Activated CD4-positive, CD25-positive, alpha-beta regulatory T cell treated with anti-CD3 and anti-CD28 coated beads, Interleukin-2, amount 50 U/mL, for 72 hours (primary cell): ENCODE measurements around the gene CATSPERB.
"Not testable (repeated sequence)": the region's sequence is repeated elsewhere in the genome, so short reads cannot be mapped to it uniquely, and the experiment has no call there.

Source experiments
- DNase-seq: peaks from one replicate; pipeline ENCODE4 v3.0.0; 2021

The CATSPERB gene

GRCh38 chr14:91731986-91732385, at the start of gene CATSPERB:
Gene CATSPERB (minus strand): TSS chr14:91732086. CDS start chr14:91729479, 2,607 bp downstream.
- DNase-seq: no peak

GRCh38 chr14:91780452-91780851, 48.6 kb upstream of the CATSPERB start:
- no peak for DNase-seq

- no peak for DNase-seq
These were observed 46.3 kb upstream of the CATSPERB start for GRCh38 chr14:91778217-91778616.

- DNase-seq: no peak
These were observed 42.5 kb upstream of the CATSPERB start for GRCh38 chr14:91774140-91775096.

GRCh38 chr14:91770185-91770584, 38.3 kb upstream of the CATSPERB start:
- no peak for DNase-seq

GRCh38 chr14:91755570-91756295, 23.8 kb upstream of the CATSPERB start:
- no peak for DNase-seq

GRCh38 chr14:91754819-91755218, 22.9 kb upstream of the CATSPERB start:
- DNase-seq: no peak

GRCh38 chr14:91754185-91754584, 22.3 kb upstream of the CATSPERB start:
- DNase-seq: no peak

GRCh38 chr14:91753501-91754128, 21.7 kb upstream of the CATSPERB start:
- DNase-seq: no peak

- DNase-seq: no peak
These were observed 21.1 kb upstream of the CATSPERB start for GRCh38 chr14:91752961-91753360.

GRCh38 chr14:91751719-91752118, 19.8 kb upstream of the CATSPERB start:
- no peak for DNase-seq

- no peak for DNase-seq
These were observed 18.8 kb upstream of the CATSPERB start for GRCh38 chr14:91750634-91751198.

GRCh38 chr14:91749868-91750267, 18.0 kb upstream of the CATSPERB start:
- no peak for DNase-seq

- no peak for DNase-seq
These were observed 16.2 kb upstream of the CATSPERB start for GRCh38 chr14:91748049-91748448.

- no peak for DNase-seq
These were observed 13.5 kb upstream of the CATSPERB start for GRCh38 chr14:91745344-91745743.

GRCh38 chr14:91744068-91744480, 12.2 kb upstream of the CATSPERB start:
- no peak for DNase-seq

GRCh38 chr14:91743305-91743653, 11.4 kb upstream of the CATSPERB start:
- DNase-seq: no peak

- DNase-seq: no peak
These were observed 10.9 kb upstream of the CATSPERB start for GRCh38 chr14:91742621-91743304.

- DNase-seq: not testable (repeated sequence)
These were observed 8.0 kb upstream of the CATSPERB start for GRCh38 chr14:91739867-91740266.

- no peak for DNase-seq
These were observed 5.7 kb upstream of the CATSPERB start for GRCh38 chr14:91737619-91738018.

- no peak for DNase-seq
These were observed 1.1 kb upstream of the CATSPERB start for GRCh38 chr14:91732859-91733477.

GRCh38 chr14:91732439-91732838, 553 bp upstream of the CATSPERB start:
- no peak for DNase-seq
